ENCODE results near the gene CABLES2. TPM values are rescaled to one million over a fixed set of nuclear protein-coding genes. Genes with fewer than 3 reads are reported as not detected.

The CABLES2 gene
- 1.1 and 1.4 TPM in 2 replicates for total RNA-seq (2012; rRNA removed)
- polyA plus RNA-seq (2012; rRNA removed) = 5.1 TPM in 2 replicates
- polyA plus RNA-seq (2012; cell fraction: cytosol; rRNA removed) = 3.6 and 4.4 TPM in 2 replicates
- polyA plus RNA-seq (2012; cell fraction: nucleus; rRNA removed; ENCODE audit: low replicate concordance) = 6.7 and 6.8 TPM in 2 replicates
- Bru-seq, nascent RNA = percentile 40 among the genes with signal in this experiment
- percentile 53 among the genes with signal in this experiment for BruChase-seq, experiment 1, labeled RNA remaining after a 6-hour chase
- BruChase-seq, experiment 2, labeled RNA remaining after a 2-hour chase = percentile 45 among the genes with signal in this experiment
- long read RNA-seq, partial matches to known transcripts = 2 of 6 reads
- long read RNA-seq, other reads (novel, unspliced or antisense) = 1 of 6 reads

GRCh38 chr20:62407221-62407992 lies at the start of gene CABLES2:
Gene CABLES2, minus strand, starts transcription at chr20:62407285. Its CDS starts 9 bp downstream, at chr20:62407276.
- Histone ChIP-seq H3K9me1 (ENCODE audit: insufficient read depth, low read length) (no peaks in the 10 kb centered on the region), H2AK5ac (ENCODE audit: low read depth, low read length) (peak within 1 kb of the TSS; percentile 39; the same call in 1 of the 2 replicates), H3K14ac (replicated peaks; ENCODE audit: low read depth, low read length) (no peak within 1 kb of the TSS), H3K9ac (ENCODE audit: low read depth, low read length) (peak within 1 kb of the TSS; percentile 65), H2BK20ac (ENCODE audit: low read depth, low read length) (no peak within 1 kb of the TSS), H3K56ac (ENCODE audit: extremely low read depth, insufficient read depth, low read length) (no peak within 1 kb of the TSS), H3K27me3 (ENCODE audit: control insufficient read depth, insufficient read depth, low read length) (peaks cover 8% of the 10 kb centered on the region; the same call in 1 of the 2 replicates), H2BK120ac (ENCODE audit: low read depth, low read length) (no peak within 1 kb of the TSS), H2AK9ac (replicated peaks; ENCODE audit: low read depth, low read length, poor library complexity) (peak within 1 kb of the TSS; percentile 95), H3K23ac (ENCODE audit: low read depth, low read length) (no peak within 1 kb of the TSS), H3K27ac (ENCODE audit: insufficient read depth, low read length) (peak within 1 kb of the TSS; percentile 42; the same call in 1 of the 2 replicates), H2AFZ (replicated peaks; ENCODE audit: low read length, poor library complexity) (peak within 1 kb of the TSS; percentile 99), H2BK15ac (ENCODE audit: low read depth, low read length) (no peak within 1 kb of the TSS), H3K4me1 (ENCODE audit: control insufficient read depth, insufficient read depth, low read length) (peaks cover 6% of the 10 kb centered on the region; the same call in 1 of the 2 replicates), H4K20me1 (ENCODE audit: insufficient read depth, low read length) (no peaks in the 10 kb centered on the region; the same call in 1 of the 2 replicates), H3K9me3 (ENCODE audit: control insufficient read depth, insufficient read depth, low read length) (no peaks in the 10 kb centered on the region), H3K4ac (ENCODE audit: low read depth, low read length) (peak within 1 kb of the TSS; percentile 69; the same call in 1 of the 2 replicates), H4K91ac (ENCODE audit: insufficient read depth, low read depth, low read length) (no peak within 1 kb of the TSS), H3K18ac (ENCODE audit: low read depth, low read length) (no peak within 1 kb of the TSS), H3K36me3 (ENCODE audit: control insufficient read depth, insufficient read depth, low read length) (no peaks in the 10 kb centered on the region; the same call in 1 of the 2 replicates), H3K79me1 (ENCODE audit: low read depth in 1 of 2, low read length in 2 of 2) (peaks cover 10 to 17% of the 10 kb centered on the region in 2 experiments; a peak in 1 of 4 replicates), H4K5ac (ENCODE audit: low read depth, low read length) (no peak within 1 kb of the TSS), H3K4me3 (ENCODE audit: insufficient read depth, low read depth, low read length) (peak within 1 kb of the TSS; percentile 54), H2BK5ac (ENCODE audit: low read depth, low read length, poor library complexity, severe bottlenecking) (no peak within 1 kb of the TSS), H3K4me2 (ENCODE audit: low read depth, low read length) (peak within 1 kb of the TSS; percentile 95), H4K8ac (ENCODE audit: low read depth in 2 of 2, low read length in 2 of 2) (peak within 1 kb of the TSS in 1 of 2 experiments; percentile 78; a peak in 2 of 4 replicates)
- intact Hi-C loops (cut with micrococcal nuclease) = no loop called here
- no TSS peak for BruUV-seq (replicated peaks)
- DNase-seq (peak; percentile 92), ATAC-seq (ENCODE audit: low read depth) (peak; percentile 94)
- dilution Hi-C loops (cut with HindIII; ENCODE audit: low sequenced_read_pairs, unreplicated experiment) = no loop called here
- ChIA-PET POLR2A (ENCODE audit: unreplicated experiment) (no interaction called here), CTCF (no interaction called here)
- in situ Hi-C loops (cut with MboI; ENCODE audit: low sequenced_read_pairs) = no loop called here
- WGBS, 2 experiments (ENCODE audit: extremely low coverage in 2 of 2, insufficient read length in 1 of 2) = 5% methylated on average over 32 of the region's 73 CpGs; no CpG with 5 or more reads in 1 of the 2 experiments
- TF ChIP-seq, protein P1, sequence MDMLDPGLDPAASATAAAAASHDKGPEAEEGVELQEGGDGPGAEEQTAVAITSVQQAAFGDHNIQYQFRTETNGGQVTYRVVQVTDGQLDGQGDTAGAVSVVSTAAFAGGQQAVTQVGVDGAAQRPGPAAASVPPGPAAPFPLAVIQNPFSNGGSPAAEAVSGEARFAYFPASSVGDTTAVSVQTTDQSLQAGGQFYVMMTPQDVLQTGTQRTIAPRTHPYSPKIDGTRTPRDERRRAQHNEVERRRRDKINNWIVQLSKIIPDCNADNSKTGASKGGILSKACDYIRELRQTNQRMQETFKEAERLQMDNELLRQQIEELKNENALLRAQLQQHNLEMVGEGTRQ (IDR thresholded peaks at IDR 0.05; ENCODE audit: low read depth, low read length) = peak; percentile 55; the same call in 1 of the 2 replicates
- TF ChIP-seq CEBPB (IDR thresholded peaks at IDR 0.05; ENCODE audit: low read depth, low read length) = no peak
- TF ChIP-seq MAZ (IDR thresholded peaks at IDR 0.05; ENCODE audit: borderline replicate concordance, low read depth, low read length) = peak; percentile 84; the same call in 1 of the 2 replicates
- TF ChIP-seq RCOR1 (IDR thresholded peaks at IDR 0.05; ENCODE audit: insufficient replicate concordance, low read length) = peak; percentile 79
- TF ChIP-seq, protein P2, sequence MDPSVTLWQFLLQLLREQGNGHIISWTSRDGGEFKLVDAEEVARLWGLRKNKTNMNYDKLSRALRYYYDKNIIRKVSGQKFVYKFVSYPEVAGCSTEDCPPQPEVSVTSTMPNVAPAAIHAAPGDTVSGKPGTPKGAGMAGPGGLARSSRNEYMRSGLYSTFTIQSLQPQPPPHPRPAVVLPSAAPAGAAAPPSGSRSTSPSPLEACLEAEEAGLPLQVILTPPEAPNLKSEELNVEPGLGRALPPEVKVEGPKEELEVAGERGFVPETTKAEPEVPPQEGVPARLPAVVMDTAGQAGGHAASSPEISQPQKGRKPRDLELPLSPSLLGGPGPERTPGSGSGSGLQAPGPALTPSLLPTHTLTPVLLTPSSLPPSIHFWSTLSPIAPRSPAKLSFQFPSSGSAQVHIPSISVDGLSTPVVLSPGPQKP (IDR thresholded peaks at IDR 0.05; ENCODE audit: borderline replicate concordance, low read depth, low read length) = no peak
- no peak for TF ChIP-seq RAD21 (IDR thresholded peaks at IDR 0.05; ENCODE audit: low read length)

All from IMR-90 (cell line).